OCI-LY1 (cell line): ENCODE measurements around the gene ARHGAP9.

Experiments
- H2AFZ ChIP-seq: fragments of 200-600 bp; sonication (generic), shearing (Covaris generic); 2 replicates; pipeline ENCODE4 v1.6.0; 2014; ENCODE audit warnings: antibody characterized with exemption, mild to moderate bottlenecking, low read length
- H3F3A ChIP-seq: fragments of 200-600 bp; sonication (generic), shearing (Covaris generic); 2 replicates; pipeline ENCODE4 v1.6.0; 2014; ENCODE audit warnings: mild to moderate bottlenecking, antibody characterized with exemption, low read length, moderate library complexity; ENCODE audit not compliant: insufficient read depth
- H3K27ac ChIP-seq: fragments of 200-600 bp; sonication (generic); 2 replicates; pipeline ENCODE4 v1.5.1; 2014; ENCODE audit warnings: low read length, mixed run types, mild to moderate bottlenecking, low read depth; ENCODE audit not compliant: poor library complexity, severe bottlenecking
- H3K27me3 ChIP-seq: fragments of 200-600 bp; sonication (generic); 2 replicates; pipeline ENCODE4 v1.6.0; 2014; ENCODE audit warnings: antibody characterized with exemption, mild to moderate bottlenecking, low read length, moderate library complexity; ENCODE audit not compliant: insufficient read depth
- H3K36me3 ChIP-seq: fragments of 200-600 bp; sonication (generic); 2 replicates; pipeline ENCODE4 v1.6.1; 2014; ENCODE audit warnings: mild to moderate bottlenecking, antibody characterized with exemption, low read length, moderate library complexity, mixed read lengths; ENCODE audit not compliant: insufficient read depth
- H3K4me1 ChIP-seq: fragments of 200-600 bp; sonication (generic); 2 replicates; pipeline ENCODE4 v1.5.1; 2014; ENCODE audit warnings: mild to moderate bottlenecking, low read length, moderate library complexity; ENCODE audit not compliant: insufficient read depth, severe bottlenecking
- H3K4me2 ChIP-seq: fragments of 200-600 bp; sonication (generic), shearing (Covaris generic); 2 replicates; pipeline ENCODE4 v1.6.1; 2014; ENCODE audit warnings: low read length
- H3K4me3 ChIP-seq: fragments of 200-600 bp; sonication (generic); 2 replicates; pipeline ENCODE4 v1.5.1; 2014; ENCODE audit warnings: low read length, low read depth, mild to moderate bottlenecking, mixed read lengths; ENCODE audit not compliant: poor library complexity, severe bottlenecking
- H3K79me2 ChIP-seq: fragments of 200-600 bp; shearing (Covaris generic); 2 replicates; pipeline ENCODE4 v1.6.1; 2016; ENCODE audit warnings: mixed run types, low read length, mixed read lengths; ENCODE audit not compliant: insufficient read depth
- H3K9ac ChIP-seq: fragments of 200-600 bp; sonication (generic), shearing (Covaris generic); 2 replicates; pipeline ENCODE4 v1.6.1; 2014; ENCODE audit warnings: mild to moderate bottlenecking, low read length, mixed read lengths
- H3K9me2 ChIP-seq: fragments of 200-600 bp; sonication (generic), shearing (Covaris generic); 2 replicates; pipeline ENCODE4 v1.6.1; 2014; ENCODE audit warnings: low read depth, mild to moderate bottlenecking, low read length, mixed read lengths
- H3K9me3 ChIP-seq: fragments of 200-600 bp; shearing (Covaris generic); 2 replicates; pipeline ENCODE4 v1.6.1; 2014; ENCODE audit warnings: low read length, mixed read lengths
- H4K20me1 ChIP-seq: fragments of 200-600 bp; sonication (generic), shearing (Covaris generic); 2 replicates; pipeline ENCODE4 v1.6.0; 2016; ENCODE audit warnings: mild to moderate bottlenecking, low read length; ENCODE audit not compliant: insufficient read depth
- EZH2 ChIP-seq: fragments of 200-600 bp; sonication (generic), shearing (Covaris generic); IDR thresholded peaks from 2 replicates; pipeline ENCODE4 v1.8.0; 2017; ENCODE audit warnings: borderline replicate concordance, mixed run types, mild to moderate bottlenecking, antibody characterized with exemption, low read length, moderate library complexity, mixed read lengths
- TF ChIP-seq, protein P1 (sequence below): fragments of 200-600 bp; sonication (generic), shearing (Covaris generic); IDR thresholded peaks from 2 replicates; pipeline ENCODE4 v1.5.1; 2017; ENCODE audit warnings: mild to moderate bottlenecking, antibody characterized with exemption, low read length, moderate library complexity, mixed read lengths

Gene ARHGAP9

DNA sequence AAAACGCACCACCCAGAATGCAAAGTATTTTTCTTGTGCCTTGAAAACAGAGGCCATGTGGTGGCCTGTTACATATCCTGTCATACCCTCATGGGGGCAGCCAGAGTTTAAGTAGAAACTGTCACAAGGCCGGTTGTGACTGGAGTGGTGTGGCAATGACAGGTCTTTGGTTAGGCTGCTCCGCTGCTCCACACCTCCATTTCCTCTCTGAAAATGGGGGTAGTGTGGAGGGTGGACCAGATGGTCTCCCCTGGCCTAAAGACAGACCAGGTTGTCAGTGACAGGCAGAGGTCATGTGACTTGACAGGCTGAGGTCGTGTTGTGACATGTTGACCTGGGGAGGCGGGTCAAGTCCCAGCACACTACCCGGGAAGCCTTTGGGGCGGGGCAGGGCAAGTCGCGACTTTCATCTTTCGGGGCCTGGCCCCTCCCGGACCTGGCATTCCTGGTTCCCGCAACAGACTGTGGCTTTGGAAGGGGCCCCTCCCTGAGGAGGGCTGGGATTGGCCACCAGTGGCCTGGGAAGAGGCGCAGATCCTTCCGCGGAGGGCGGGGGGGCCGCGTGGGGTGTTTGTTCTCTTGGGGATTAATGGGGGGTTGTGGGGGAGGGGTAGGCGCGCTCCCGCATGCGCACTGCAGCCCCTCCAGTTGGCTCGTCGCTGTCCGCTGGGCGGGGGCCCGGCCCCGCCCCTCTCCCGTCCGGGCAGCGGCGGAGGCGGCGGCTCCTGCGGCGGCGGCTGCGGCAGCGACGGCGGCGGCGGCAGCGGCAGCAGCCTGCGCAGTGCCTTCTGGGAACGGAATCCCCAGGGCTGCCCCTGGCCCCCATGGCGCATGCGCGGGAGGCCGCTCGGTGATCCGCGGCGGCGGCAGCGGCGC lies 42.6 kb upstream of the ARHGAP9 start, which contains the start of gene MBD6:
Gene MBD6, plus strand, starts transcription at position 814 of the 876 bp plus-strand sequence. CDS start 1,480 bp downstream, outside the sequence.
- H3K9me3 ChIP-seq: no peaks in the 10 kb centered on the region
- peaks cover 11% of the 10 kb centered on the region for H3K79me2 ChIP-seq
- H3K4me2 ChIP-seq: peak within 1 kb of the TSS; percentile 93
- peak within 1 kb of the TSS; percentile 91 for H3K9ac ChIP-seq
- H2AFZ ChIP-seq: no peak within 1 kb of the TSS
- H3F3A ChIP-seq: 0 out of 2 replicates have a peak, but pooled peaks cover 7% of the 10 kb centered on the region
- H3K27me3 ChIP-seq: no peaks in the 10 kb centered on the region
- H3K4me3 ChIP-seq: peak within 1 kb of the TSS; percentile 75
- H3K9me2 ChIP-seq: no peaks in the 10 kb centered on the region
- peaks cover 42% of the 10 kb centered on the region for H3K36me3 ChIP-seq
- no peaks in the 10 kb centered on the region for H4K20me1 ChIP-seq
- peak within 1 kb of the TSS; percentile 99 for H3K27ac ChIP-seq
- H3K4me1 ChIP-seq: peaks cover 53% of the 10 kb centered on the region
- TF ChIP-seq EZH2: no peak
- TF ChIP-seq, protein P1, sequence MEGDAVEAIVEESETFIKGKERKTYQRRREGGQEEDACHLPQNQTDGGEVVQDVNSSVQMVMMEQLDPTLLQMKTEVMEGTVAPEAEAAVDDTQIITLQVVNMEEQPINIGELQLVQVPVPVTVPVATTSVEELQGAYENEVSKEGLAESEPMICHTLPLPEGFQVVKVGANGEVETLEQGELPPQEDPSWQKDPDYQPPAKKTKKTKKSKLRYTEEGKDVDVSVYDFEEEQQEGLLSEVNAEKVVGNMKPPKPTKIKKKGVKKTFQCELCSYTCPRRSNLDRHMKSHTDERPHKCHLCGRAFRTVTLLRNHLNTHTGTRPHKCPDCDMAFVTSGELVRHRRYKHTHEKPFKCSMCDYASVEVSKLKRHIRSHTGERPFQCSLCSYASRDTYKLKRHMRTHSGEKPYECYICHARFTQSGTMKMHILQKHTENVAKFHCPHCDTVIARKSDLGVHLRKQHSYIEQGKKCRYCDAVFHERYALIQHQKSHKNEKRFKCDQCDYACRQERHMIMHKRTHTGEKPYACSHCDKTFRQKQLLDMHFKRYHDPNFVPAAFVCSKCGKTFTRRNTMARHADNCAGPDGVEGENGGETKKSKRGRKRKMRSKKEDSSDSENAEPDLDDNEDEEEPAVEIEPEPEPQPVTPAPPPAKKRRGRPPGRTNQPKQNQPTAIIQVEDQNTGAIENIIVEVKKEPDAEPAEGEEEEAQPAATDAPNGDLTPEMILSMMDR: peak; percentile 29; the same call in 1 of the 2 replicates

DNA sequence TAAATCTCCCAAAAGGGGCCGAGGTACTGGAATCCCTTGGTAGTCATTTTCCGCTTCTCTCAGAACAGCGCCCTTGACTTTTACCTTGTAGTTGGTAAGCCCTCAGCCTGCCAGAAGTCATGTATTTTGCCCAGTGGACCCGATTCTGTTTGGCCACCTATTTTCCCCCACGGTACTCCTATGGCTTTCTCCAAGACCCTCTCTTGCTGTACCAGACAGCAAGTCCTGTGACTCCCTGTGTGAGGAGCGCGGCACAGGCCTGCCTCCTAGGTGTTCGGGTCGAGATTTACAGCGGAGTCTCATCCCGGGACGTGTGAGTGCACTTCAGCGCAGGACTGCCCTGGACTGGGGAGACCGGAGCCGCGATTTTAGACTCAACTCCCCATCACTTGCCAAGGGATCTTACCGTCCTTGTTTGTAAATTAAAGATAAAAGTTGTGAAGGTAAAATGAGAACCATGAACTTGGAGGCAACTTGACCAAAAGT lies 41.9 kb upstream of the ARHGAP9 start:
- Histone ChIP-seq H3K4me3 (peak overlapping the region; percentile 75), H2AFZ (no peak overlapping the region), H3K4me1 (peaks cover 53% of the 10 kb centered on the region), H4K20me1 (no peaks in the 10 kb centered on the region), H3F3A (0 out of 2 replicates have a peak, but pooled peaks cover 7% of the 10 kb centered on the region), H3K79me2 (peaks cover 11% of the 10 kb centered on the region), H3K9ac (peak overlapping the region; percentile 91), H3K9me3 (no peaks in the 10 kb centered on the region), H3K36me3 (peaks cover 42% of the 10 kb centered on the region), H3K27me3 (no peaks in the 10 kb centered on the region), H3K9me2 (no peaks in the 10 kb centered on the region), H3K4me2 (peak overlapping the region; percentile 73), H3K27ac (peak overlapping the region; percentile 99)
- TF ChIP-seq, protein P1: no peak
- TF ChIP-seq EZH2: no peak

DNA sequence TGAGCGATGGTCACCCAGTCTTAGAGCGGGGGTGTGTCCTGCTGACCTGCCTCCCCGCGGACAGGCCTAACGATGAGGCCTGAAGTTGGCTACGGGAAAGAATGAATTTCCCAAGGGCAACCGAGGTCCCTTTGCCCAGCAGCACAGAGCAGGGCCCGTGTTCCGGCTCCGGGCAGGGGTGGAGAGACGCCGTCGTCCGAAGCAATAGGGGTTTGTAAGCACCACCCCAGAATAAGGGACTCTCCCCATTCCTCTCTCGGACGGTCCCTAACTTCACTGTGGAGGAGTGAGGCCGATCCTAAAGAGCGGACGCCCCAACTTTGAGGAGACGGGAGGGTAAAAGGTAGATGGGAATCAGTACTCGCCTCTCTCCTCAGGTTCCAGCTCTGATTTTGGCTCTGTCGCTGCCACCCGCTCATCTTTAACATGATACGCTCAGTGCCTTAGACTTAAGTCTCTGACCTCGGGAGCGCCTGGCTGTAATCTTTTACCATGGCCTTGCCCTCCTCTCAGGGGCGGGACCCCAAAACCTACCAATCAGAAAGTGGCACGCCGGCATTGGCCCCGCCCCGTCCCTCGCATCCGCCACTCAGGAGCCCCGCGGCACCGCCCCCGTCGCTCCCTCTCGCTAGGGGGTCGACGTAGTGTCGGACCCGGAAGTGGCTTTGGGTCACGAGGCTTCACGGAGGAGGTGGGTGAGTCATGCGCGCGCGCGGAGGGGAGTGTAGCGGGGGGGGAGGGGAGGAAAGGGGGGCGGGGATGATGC lies 40.6 kb upstream of the ARHGAP9 start, which contains the start of gene DDIT3:
Gene DDIT3, minus strand, starts transcription at position 462 of the 766 bp plus-strand sequence. CDS start 3,108 bp downstream, outside the sequence.
- no peaks in the 10 kb centered on the region for H4K20me1 ChIP-seq
- peak within 1 kb of the TSS; percentile 99 for H3K27ac ChIP-seq
- no peaks in the 10 kb centered on the region for H3K9me2 ChIP-seq
- no peak for TF ChIP-seq EZH2
- TF ChIP-seq, protein P1: no peak; the same call in 1 of the 2 replicates
- peaks cover 11% of the 10 kb centered on the region for H3K79me2 ChIP-seq
- peak within 1 kb of the TSS; percentile 91 for H3K9ac ChIP-seq
- no peaks in the 10 kb centered on the region for H3K27me3 ChIP-seq
- H3K4me3 ChIP-seq: peak within 1 kb of the TSS; percentile 87
- peaks cover 53% of the 10 kb centered on the region for H3K4me1 ChIP-seq
- H2AFZ ChIP-seq: no peak within 1 kb of the TSS
- H3F3A ChIP-seq: 0 out of 2 replicates have a peak, but pooled peaks cover 10% of the 10 kb centered on the region
- peaks cover 50% of the 10 kb centered on the region for H3K36me3 ChIP-seq
- peak within 1 kb of the TSS; percentile 87 for H3K4me2 ChIP-seq
- no peaks in the 10 kb centered on the region for H3K9me3 ChIP-seq
